ENCODE data around the gene CPE.
"Not testable (repeated sequence)": the region's sequence is repeated elsewhere in the genome, so short reads cannot be mapped to it uniquely, and the experiment has no call there.

The CPE gene

GRCh38 chr4:165378745-165379677, at the start of gene CPE:
TSS of gene CPE (plus strand) at chr4:165379008. CDS start at chr4:165379222, 214 bp downstream.
- peak; percentile 95 for DNase-seq (ENCODE audit: low spot score)

DNA sequence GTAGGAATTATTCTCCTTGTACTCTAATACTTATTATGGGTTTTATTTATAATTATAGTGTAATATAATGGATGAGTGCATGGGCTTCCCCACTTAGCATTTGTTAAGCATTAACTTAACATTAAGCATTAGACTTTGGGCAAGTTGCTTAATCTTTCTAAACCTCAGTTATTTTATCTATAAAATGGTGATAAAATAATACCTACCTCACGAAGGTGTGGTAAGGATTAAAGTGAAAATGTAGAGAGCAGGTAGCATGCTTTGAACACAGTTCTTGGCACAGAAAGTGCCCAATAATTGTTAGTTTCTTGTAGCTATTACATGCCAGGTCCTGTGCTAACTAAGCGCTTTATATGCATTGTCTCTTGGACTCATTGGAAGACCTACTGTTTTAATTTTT, 48.7 kb upstream of the CPE start:
- DNase-seq (ENCODE audit: low spot score): no peak

DNA sequence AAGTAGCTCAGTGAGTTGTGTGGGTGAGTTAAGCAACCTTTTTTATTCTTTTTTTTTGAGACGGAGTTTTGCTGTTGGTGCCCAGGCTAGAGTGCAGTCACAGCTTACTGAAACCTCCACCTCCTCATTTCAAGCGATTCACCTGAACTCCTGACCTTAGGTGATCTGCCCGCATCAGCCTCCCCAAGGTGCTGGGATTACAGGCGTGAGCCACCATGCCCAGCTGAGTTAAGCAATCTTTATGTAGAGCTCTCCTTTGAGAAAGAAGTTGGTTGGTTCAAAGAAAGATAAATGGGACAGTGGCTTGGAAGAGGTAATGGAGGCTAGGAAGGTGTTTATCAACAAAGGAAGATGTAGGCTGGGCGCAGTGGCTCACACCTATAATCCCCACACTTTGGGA, 48.1 kb upstream of the CPE start:
- no peak for DNase-seq (ENCODE audit: low spot score)

DNA sequence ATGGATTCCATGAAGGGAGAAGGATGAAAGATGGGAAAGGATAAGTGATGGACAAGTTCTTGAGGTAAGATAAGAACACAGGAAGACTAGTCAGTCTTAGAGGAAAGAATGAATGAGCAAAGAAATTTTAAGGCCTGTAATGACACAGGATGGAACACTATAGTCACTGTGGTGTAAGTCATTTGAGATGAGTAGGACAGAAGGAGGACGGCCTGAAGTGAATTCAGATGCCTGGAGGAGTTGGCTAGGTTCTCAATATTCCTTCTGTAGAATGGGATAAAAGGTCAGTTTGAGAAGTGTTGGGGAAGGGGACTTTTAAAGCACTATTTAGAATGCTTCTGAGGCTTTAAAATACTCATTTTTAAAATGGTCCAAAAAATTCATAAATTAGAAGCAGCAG, 47.4 kb upstream of the CPE start:
- no peak for DNase-seq (ENCODE audit: low spot score)

DNA sequence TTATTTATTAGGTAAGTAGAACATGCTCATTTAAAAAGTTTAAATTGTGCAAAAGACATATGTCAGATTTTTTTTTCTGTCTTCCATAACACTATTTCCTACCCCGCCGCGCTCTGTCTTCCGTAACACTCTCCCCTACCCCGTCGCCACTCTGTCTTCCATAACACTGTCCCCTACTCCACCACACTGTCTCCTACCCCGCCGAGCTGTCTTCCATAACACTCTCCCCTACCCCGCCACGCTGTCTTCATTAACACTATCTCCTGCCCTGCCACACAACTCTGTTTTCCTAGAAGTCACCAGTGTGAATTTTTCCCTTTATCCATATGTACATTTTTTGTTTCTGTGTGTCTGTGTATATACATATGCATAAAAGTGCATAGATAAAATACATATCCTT, 47.0 kb upstream of the CPE start:
- DNase-seq (ENCODE audit: low spot score): no peak

- no peak for DNase-seq (ENCODE audit: low spot score)
Observed at GRCh38 chr4:165332502-165332901, 46.3 kb upstream of the CPE start.

DNA sequence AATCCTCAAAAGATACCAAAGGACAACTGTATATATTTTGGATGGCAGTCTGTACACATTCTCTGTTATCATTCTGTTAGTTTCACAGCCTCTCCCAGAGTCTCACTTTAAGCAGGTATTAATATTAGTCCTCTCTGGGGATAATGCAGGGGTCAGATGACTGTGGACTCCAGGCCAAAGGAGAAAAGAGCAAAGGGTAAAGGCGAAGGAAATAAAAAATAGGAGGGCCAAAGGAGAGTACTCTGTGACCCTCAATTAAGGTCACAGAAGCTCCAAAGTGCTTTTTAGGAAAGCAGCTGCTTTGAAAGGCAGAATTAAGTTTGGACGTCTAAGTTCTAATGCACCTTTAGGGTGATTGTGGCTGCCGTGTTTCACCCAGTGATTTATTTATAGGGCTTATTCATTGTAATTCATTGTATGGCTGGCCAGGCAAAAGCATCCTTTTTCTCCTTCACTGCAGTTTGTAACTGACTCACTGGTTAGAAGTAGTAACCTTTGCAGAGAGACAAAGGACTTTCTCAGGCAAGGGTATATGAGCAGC, 43.6 kb upstream of the CPE start:
- DNase-seq (ENCODE audit: low spot score): no peak

DNA sequence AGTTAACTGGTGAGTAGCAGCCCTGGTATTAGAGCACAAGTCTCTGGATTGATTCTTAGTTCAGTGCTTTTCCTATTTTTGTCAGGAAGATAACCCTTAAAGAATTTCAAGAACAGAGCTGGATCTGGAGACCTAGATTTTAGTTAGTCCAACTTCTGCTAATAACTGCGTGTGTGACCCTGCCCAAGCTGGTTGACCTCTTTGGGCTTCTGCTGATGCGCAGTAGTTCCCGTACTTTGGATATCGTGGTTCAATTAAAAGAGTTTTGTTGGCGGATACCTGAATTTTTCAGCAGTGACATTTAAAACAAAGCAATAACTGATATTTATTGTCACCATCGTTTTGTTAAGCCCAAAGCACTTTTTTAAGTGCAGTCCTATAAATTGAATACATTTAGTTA, 42.1 kb upstream of the CPE start:
- DNase-seq (ENCODE audit: low spot score): no peak

DNA sequence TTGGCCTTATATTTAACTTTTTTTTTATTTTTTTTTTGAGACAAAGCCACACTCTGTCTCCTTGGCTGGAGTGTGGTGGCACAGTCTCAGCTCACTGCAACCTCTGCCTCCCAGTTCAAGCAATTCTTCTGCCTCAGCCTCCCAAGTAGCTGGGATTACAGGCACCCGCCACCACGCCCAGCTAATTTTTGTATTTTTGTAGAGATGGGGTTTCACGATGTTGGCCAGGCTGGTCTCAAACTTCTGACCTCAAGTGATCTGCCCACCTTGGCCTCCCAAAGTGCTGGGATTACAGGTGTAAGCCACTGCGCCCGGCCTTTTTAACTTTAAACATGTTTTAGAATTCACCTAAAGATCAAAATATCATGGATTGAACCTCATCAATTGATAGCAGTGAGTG, 36.5 kb upstream of the CPE start:
- DNase-seq (ENCODE audit: low spot score): not testable (repeated sequence)

GRCh38 chr4:165343353-165344191, 35.2 kb upstream of the CPE start:
- no peak for DNase-seq (ENCODE audit: low spot score)

DNA sequence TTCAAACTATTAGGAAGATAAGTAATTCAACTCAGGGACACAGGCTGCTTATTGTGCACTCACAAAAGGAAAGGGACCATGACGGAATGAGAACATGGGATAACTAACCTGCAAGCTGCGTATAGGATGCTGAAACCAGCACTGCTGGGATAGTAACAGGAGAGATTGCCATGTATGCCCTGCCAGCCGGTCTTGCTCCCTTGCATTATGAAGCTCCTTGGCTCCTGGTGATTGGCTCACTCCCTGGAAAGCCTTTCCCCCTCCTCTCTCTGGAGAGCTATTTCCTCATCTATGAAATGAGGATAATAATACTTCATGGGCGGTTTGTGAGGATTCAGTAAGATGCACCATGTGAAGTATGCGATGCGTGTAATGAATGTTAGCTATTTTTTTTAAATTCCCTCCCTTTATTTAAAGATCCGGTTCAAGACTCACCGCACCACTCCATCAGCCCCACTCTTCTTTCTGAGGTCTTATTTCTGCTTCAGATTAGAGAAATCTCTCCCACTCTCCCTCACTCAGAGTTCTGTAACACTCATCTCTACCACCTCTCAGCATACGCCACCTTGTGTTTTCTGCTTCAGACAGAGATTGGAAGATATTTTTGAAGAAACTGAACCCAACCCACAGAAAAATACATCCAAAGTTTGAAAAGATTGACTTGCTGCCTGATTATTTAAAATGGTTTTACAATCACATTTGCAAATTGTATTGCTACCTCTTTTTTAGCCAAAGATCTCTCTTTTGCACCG, 33.0 kb upstream of the CPE start:
- DNase-seq (ENCODE audit: low spot score): no peak

DNA sequence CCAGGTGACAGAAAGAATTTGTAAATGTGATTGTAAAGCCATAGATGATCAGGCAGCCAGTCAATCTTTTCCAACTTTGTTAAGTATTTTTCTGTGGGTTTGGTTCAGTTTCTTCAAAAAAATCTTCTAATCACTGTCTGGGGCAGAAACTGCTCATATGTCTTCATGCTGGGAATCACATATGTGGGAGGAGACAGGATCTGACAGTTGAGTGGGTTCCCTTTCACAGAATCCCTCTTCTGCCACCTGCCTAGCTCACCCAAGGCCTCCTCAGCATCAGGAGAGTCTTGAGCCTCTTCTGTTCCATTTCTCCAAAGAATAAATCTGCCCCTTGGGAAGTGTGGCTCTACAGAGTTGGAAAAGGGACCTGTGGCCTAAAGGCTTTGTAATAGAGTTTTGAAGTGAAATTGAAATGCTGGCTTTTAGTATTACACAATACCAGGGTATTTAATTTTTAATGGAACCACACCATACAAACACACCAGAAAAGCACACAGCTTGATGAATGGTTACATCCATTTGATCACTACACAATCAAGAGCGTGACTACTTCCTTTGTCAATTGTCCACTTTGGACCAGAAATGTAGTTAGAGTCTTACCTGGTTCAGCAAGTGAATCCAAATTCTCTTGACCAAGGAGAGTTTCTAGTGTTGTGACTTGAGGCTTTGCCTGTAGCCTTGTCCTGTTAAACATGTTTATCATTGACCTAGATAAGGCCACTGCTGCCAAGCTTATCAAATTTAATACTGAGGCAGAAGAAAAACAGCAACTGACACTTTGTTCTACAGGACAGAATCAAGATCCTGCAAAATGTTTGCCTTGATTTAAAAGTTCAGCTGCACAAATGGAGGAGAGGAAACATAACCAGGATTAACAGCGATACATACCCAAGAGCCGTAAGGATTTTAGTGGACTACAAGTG, 30.9 kb upstream of the CPE start:
- no peak for DNase-seq (ENCODE audit: low spot score)

GRCh38 chr4:165351359-165352130, 27.3 kb upstream of the CPE start:
- DNase-seq (ENCODE audit: low spot score): no peak

GRCh38 chr4:165355900-165356300, 22.9 kb upstream of the CPE start:
- DNase-seq (ENCODE audit: low spot score): peak; percentile 74

DNA sequence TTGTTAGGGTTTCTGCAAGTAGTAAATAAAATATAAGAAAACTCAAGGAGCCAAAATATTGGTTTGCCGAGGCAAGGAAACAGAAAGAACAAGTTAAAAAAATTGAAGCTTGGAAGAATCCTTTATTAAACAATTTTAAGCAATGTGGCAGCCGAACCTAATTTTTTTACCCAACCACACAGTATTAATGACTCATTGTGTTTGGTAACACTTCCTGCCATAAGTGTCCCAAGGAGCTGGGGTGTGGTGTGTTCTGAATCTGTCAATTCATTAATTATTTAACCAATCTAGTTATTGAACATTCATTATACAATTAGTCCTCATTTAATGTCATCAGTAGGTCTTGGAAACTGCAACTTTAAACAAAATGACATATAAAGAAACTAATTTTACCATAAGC, 19.3 kb upstream of the CPE start:
- no peak for DNase-seq (ENCODE audit: low spot score)

GRCh38 chr4:165360041-165360695, 18.6 kb upstream of the CPE start:
- no peak for DNase-seq (ENCODE audit: low spot score)

DNA sequence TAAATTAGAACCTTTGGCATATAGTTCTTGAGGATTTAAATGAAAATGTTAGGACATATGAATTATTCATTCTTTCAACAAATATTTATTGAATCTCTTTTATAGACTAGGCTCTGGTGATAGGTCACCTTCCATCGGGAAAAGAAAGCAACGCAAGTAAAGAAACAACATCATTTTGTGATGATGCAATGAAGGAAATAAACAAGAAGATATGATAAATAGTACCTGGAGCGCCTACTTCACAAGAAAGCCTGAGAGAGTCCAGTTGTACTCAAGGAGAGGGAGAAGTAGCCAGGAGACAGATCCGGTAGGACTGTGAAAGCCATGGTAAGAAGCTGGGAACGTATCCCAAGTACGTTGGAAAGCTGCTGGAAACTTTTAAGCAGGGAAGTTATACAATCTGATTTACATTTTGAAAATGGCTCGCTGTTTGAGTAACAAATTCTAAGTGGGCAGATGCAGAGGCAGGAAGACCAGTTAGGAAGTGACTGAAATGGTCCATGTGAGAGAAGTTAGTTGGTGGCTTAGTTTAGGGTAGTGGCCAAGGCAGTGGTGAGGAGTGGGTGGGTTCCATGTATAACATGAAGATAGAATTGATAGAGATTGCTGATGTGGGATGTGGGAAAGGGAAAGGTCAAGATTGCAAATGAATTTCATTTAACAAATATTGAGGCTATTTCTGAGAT, 17.7 kb upstream of the CPE start:
- DNase-seq (ENCODE audit: low spot score): no peak

- DNase-seq (ENCODE audit: low spot score): no peak
Observed at GRCh38 chr4:165361810-165362209, 17.0 kb upstream of the CPE start.

- DNase-seq (ENCODE audit: low spot score): no peak
Observed at GRCh38 chr4:165364452-165365080, 14.2 kb upstream of the CPE start.

Data from D341Med (cell line).